Endothelial cell (in vitro differentiated cells): ENCODE data around the gene XRCC6. TPM values are rescaled to one million over a fixed set of nuclear protein-coding genes. Genes with fewer than 3 reads are reported as not detected.

Experiments used
- DNase-seq: peaks from one replicate; pipeline ENCODE4 v3.0.0; 2021; ENCODE audit warnings: low spot score
- H3K27ac Mint-ChIP-seq: one replicate; pipeline ENCODE4 v1.8.0; 2021; ENCODE audit warnings: mixed read lengths, inconsistent platforms; ENCODE audit not compliant: unreplicated experiment
- H3K27me3 Mint-ChIP-seq: one replicate; pipeline ENCODE4 v1.8.0; 2021; ENCODE audit warnings: mild to moderate bottlenecking, moderate library complexity, mixed read lengths, inconsistent platforms; ENCODE audit not compliant: unreplicated experiment
- H3K36me3 Mint-ChIP-seq: one replicate; pipeline ENCODE4 v1.8.0; 2021; ENCODE audit warnings: mild to moderate bottlenecking, low read depth, mixed read lengths, inconsistent platforms; ENCODE audit not compliant: unreplicated experiment
- H3K4me1 Mint-ChIP-seq: one replicate; pipeline ENCODE4 v1.8.0; 2021; ENCODE audit warnings: mild to moderate bottlenecking, mixed read lengths, inconsistent platforms; ENCODE audit not compliant: unreplicated experiment
- H3K4me3 Mint-ChIP-seq: one replicate; pipeline ENCODE4 v1.8.0; 2021; ENCODE audit warnings: mild to moderate bottlenecking, mixed read lengths, inconsistent platforms; ENCODE audit not compliant: unreplicated experiment
- H3K9me3 Mint-ChIP-seq: one replicate; pipeline ENCODE4 v1.8.0; 2021; ENCODE audit warnings: mixed read lengths, inconsistent platforms; ENCODE audit not compliant: unreplicated experiment
- total RNA-seq: library from RNA; stranded (reverse); fragmentation: NEBNext Ultra II Directional; extraction: Animal tissue kit (Norgen Biotek cat#: 25700); gene quantifications from one replicate; pipeline ENCODE4 v1.2.1, GENCODE V29; 2021; ENCODE audit not compliant: unreplicated experiment
- TF ChIP-seq, protein P1 (sequence below): fragments of 200-600 bp; sonication (generic); IDR thresholded peaks from one replicate; pipeline ENCODE4 v1.5.0; 2021; ENCODE audit warnings: antibody characterized with exemption; ENCODE audit not compliant: unreplicated experiment

The XRCC6 gene
- total RNA-seq, 1 donor from 2014 or later: 211 TPM

DNA sequence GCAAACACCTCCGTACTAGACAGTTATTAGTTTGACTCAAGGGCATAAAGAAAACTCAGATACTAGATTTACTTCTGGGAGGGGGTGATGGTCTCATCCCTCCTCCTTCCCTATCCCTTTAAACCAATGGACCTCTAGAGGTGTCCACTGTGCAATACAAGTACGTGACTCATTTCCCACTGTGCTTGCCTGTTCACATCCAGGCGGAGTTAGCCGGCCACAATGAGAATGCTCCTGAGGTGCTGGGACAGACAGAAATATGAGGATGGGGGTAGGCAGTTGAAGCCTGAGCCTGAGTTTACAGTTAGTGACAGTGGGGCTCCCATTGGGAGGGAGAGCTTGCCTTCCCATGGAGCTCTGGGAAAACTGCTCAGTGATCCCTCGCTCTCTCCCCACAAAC, 23.0 kb upstream of the XRCC6 start:
- no peaks in the 10 kb centered on the region for H3K9me3 Mint-ChIP-seq
- no peak overlapping the region for H3K4me3 Mint-ChIP-seq
- peaks cover 5% of the 10 kb centered on the region for H3K27me3 Mint-ChIP-seq
- no peaks in the 10 kb centered on the region for H3K4me1 Mint-ChIP-seq
- no peak for DNase-seq
- TF ChIP-seq, protein P1, sequence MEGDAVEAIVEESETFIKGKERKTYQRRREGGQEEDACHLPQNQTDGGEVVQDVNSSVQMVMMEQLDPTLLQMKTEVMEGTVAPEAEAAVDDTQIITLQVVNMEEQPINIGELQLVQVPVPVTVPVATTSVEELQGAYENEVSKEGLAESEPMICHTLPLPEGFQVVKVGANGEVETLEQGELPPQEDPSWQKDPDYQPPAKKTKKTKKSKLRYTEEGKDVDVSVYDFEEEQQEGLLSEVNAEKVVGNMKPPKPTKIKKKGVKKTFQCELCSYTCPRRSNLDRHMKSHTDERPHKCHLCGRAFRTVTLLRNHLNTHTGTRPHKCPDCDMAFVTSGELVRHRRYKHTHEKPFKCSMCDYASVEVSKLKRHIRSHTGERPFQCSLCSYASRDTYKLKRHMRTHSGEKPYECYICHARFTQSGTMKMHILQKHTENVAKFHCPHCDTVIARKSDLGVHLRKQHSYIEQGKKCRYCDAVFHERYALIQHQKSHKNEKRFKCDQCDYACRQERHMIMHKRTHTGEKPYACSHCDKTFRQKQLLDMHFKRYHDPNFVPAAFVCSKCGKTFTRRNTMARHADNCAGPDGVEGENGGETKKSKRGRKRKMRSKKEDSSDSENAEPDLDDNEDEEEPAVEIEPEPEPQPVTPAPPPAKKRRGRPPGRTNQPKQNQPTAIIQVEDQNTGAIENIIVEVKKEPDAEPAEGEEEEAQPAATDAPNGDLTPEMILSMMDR: no peak
- H3K36me3 Mint-ChIP-seq: peaks cover 7% of the 10 kb centered on the region
- H3K27ac Mint-ChIP-seq: no peak overlapping the region

DNA sequence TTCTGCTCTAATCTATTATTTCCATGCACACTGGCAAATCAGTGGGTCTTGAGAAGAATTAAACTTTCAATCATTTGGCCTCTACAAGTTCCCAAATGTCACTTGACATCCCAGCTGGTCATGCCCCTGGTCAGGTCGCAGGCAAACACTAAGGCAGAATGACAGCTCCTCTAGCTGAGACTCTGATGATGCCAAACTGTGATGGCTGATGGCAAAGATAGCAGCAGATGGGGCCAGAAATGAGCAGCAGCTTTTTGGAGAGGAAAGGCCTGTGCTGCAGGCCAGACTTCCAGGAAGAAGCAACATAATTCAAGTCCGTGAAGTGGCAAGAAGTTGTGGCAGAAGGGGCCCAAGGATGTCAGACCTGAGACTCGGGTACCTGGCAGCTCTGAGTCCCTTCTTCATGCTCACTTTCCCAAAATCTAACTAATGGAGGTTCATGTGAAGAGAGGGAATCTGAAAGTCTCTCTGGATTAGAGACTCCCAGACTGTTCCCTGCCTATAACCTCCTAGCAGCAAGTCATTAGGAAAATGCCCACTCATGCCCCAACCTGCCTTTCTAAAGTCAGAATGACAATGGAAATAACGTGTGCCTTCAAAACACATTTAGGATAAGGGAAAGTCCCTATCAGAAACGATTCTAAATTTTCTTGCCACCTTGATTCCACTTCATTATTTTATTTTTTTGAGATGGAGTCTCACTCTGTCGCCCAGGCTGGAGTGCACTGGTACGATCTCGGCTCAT, 22.0 kb upstream of the XRCC6 start:
- Mint-ChIP-seq H3K9me3 (no peaks in the 10 kb centered on the region), H3K36me3 (peaks cover 7% of the 10 kb centered on the region), H3K27ac (no peak overlapping the region), H3K4me1 (no peaks in the 10 kb centered on the region), H3K4me3 (no peak overlapping the region), H3K27me3 (peaks cover 5% of the 10 kb centered on the region)
- no peak for DNase-seq
- TF ChIP-seq, protein P1: no peak

DNA sequence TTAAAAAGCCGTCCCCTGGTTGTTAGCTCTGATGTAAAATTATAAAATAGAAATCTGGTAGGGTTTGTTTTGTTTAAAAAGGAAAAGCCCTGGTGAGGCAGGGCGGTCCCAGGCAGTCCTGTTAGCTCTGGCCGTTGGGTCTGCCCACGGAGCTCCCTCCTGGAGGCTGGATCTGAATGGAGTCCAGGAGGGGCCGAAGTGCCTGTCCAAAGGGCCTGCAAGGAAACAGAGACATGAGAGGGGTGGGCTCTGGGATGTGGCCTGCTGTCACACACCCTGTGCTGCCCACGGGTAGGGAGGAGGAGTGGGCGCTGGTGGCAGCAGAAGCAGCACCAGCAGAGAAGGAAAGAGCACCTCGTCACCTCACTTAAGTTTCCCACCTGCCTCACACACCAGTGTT, 20.1 kb upstream of the XRCC6 start:
- Mint-ChIP-seq H3K27me3 (peaks cover 5% of the 10 kb centered on the region), H3K4me3 (no peak overlapping the region), H3K9me3 (no peaks in the 10 kb centered on the region), H3K27ac (no peak overlapping the region), H3K36me3 (peaks cover 12% of the 10 kb centered on the region), H3K4me1 (no peaks in the 10 kb centered on the region)
- DNase-seq: no peak
- TF ChIP-seq, protein P1: no peak

DNA sequence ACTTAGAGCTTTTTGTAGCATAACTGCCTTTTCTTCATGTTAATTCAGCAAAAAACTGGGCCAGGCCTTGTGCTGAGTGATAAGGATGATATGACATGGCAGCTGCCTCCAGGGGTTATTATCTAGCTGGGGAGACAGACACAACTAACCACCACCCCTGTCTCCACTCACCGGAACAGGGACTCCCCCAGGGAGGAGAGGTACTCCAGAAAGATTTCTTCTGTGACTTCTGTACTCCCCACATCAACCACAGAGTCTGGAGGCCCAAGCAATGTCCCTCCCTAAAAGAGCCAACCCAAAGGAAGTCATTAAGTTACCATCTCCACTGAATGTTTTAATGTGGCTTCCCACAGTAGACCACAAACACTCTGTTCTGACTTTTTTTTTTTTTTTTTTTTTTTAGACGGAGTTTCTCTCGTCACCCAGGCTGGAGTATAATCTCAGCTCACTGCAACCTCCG, 17.2 kb upstream of the XRCC6 start:
- H3K9me3 Mint-ChIP-seq: no peaks in the 10 kb centered on the region
- TF ChIP-seq, protein P1: no peak
- H3K27me3 Mint-ChIP-seq: peaks cover 3% of the 10 kb centered on the region
- no peak overlapping the region for H3K4me3 Mint-ChIP-seq
- DNase-seq: no peak
- H3K36me3 Mint-ChIP-seq: peaks cover 26% of the 10 kb centered on the region
- no peak overlapping the region for H3K27ac Mint-ChIP-seq
- peaks cover 4% of the 10 kb centered on the region for H3K4me1 Mint-ChIP-seq

DNA sequence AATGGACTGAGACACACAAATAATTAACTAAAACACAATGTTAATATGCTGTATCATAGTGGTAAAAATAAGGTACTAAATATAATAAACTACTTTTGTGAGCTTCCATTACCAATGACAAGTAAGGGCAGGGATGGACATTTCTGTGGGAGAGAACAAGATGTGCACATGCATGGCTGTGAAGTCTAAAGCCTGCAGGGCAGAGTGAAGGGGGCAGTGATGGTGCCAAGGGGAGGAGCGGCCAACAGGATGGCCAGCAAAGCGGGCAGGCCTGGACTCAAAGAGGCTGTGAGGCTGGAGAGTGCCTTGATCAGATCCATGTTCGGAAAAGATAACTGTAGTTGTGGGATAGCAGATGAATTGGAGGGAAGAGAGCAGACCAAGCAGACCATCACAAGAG, 12.7 kb upstream of the XRCC6 start:
- Mint-ChIP-seq H3K4me3 (peak overlapping the region; percentile 4), H3K27me3 (no peaks in the 10 kb centered on the region), H3K9me3 (no peaks in the 10 kb centered on the region), H3K27ac (no peak overlapping the region), H3K36me3 (peaks cover 19% of the 10 kb centered on the region), H3K4me1 (peaks cover 4% of the 10 kb centered on the region)
- DNase-seq: no peak
- TF ChIP-seq, protein P1: no peak
